ENCODE results near the gene SFT2D3. TPM values are rescaled to one million over a fixed set of nuclear protein-coding genes. Genes with fewer than 3 reads are reported as not detected.

Gene SFT2D3
- total and polyA plus RNA-seq, 2 donors (not counting 1 experiment from before 2014, with no cell fraction given): 3.5 to 14.2 TPM

- no peaks in the 10 kb centered on the region for H3K9me3 ChIP-seq (ENCODE audit: control extremely low read depth in 1 of 3, control insufficient read depth in 2 of 3, insufficient read depth in 1 of 3, low read length in 2 of 3)
- no peaks in the 10 kb centered on the region for H3K27me3 Mint-ChIP-seq
- CTCF ChIA-PET: interaction anchor here (0.8 kb wide), 1 partner anchor 16 kb away, joined by 3 read pairs; no protein-coding TSS in a partner anchor
- no peak overlapping the region for H3K27ac Mint-ChIP-seq
- no peaks in the 10 kb centered on the region for H4K20me1 ChIP-seq (ENCODE audit: control insufficient read depth, insufficient read depth, low read length, poor library complexity, severe bottlenecking)
- no peak overlapping the region for H3K4me3 Mint-ChIP-seq
- H2AFZ ChIP-seq (ENCODE audit: insufficient read depth, low read depth, low read length, poor library complexity, severe bottlenecking): no peak overlapping the region
- intact Hi-C loops (cut with micrococcal nuclease): no loop called here
- H3K79me2 ChIP-seq (ENCODE audit: control insufficient read depth, insufficient read depth, low read length): no peaks in the 10 kb centered on the region
- ATAC-seq (ENCODE audit: low read depth) (no peak), DNase-seq (no peak)
- no peaks in the 10 kb centered on the region for H3K27me3 ChIP-seq (replicated peaks in 1 of 4; ENCODE audit: control extremely low read depth in 1 of 4, control insufficient read depth in 3 of 4, insufficient read depth in 4 of 4, low read length in 3 of 4)
- no peaks in the 10 kb centered on the region for H3K9me3 Mint-ChIP-seq (ENCODE audit: insufficient read depth)
- H3K27ac ChIP-seq (ENCODE audit: low read length in 2 of 2): no peak overlapping the region
- no peak overlapping the region for H3K4me2 ChIP-seq (replicated peaks; ENCODE audit: low read depth, low read length, poor library complexity, severe bottlenecking)
- H3K9ac ChIP-seq (ENCODE audit: low read length): no peak overlapping the region
- no peaks in the 10 kb centered on the region for H3K4me1 Mint-ChIP-seq
- no peaks in the 10 kb centered on the region for H3K4me1 ChIP-seq (ENCODE audit: control insufficient read depth in 2 of 2, insufficient read depth in 2 of 2, low read length in 2 of 2)
- peaks cover 0 to 12% of the 10 kb centered on the region in 2 experiments for H3K36me3 ChIP-seq (replicated peaks in 1 of 2; ENCODE audit: control extremely low read depth in 1 of 2, control insufficient read depth in 1 of 2, extremely low read depth in 1 of 2, insufficient read depth in 2 of 2, low read length in 1 of 2)
- no peak overlapping the region for H3K4me3 ChIP-seq (ENCODE audit: control extremely low read depth in 1 of 5, extremely low read depth in 1 of 5, insufficient read depth in 1 of 5, low read depth in 2 of 5, low read length in 4 of 5)
- TF ChIP-seq EZH2 (IDR thresholded peaks at IDR 0.05; ENCODE audit: borderline replicate concordance, insufficient read depth, low read depth, low read length, poor library complexity, severe bottlenecking) (no peak), CTCF (IDR thresholded peaks at IDR 0.05) (no peak)
- WGBS (ENCODE audit: insufficient coverage): 83% methylated on average over 1 of the region's 5 CpGs
- POLR2A ChIA-PET: no interaction called here
These were observed 32.7 kb downstream of the SFT2D3 start for GRCh38 chr2:127733816-127734537.

- Histone ChIP-seq H3K4me2 (replicated peaks; ENCODE audit: low read depth, low read length, poor library complexity, severe bottlenecking) (no peak overlapping the region), H3K79me2 (ENCODE audit: control insufficient read depth, insufficient read depth, low read length) (no peaks in the 10 kb centered on the region), H3K27ac (ENCODE audit: low read length in 2 of 2) (no peak overlapping the region), H3K4me1 (ENCODE audit: control insufficient read depth in 2 of 2, insufficient read depth in 2 of 2, low read length in 2 of 2) (no peaks in the 10 kb centered on the region), H3K36me3 (replicated peaks in 1 of 2; ENCODE audit: control extremely low read depth in 1 of 2, control insufficient read depth in 1 of 2, extremely low read depth in 1 of 2, insufficient read depth in 2 of 2, low read length in 1 of 2) (peaks cover 0 to 12% of the 10 kb centered on the region in 2 experiments), H3K9me3 (ENCODE audit: control extremely low read depth in 1 of 3, control insufficient read depth in 2 of 3, insufficient read depth in 1 of 3, low read length in 2 of 3) (no peaks in the 10 kb centered on the region), H4K20me1 (ENCODE audit: control insufficient read depth, insufficient read depth, low read length, poor library complexity, severe bottlenecking) (no peaks in the 10 kb centered on the region), H2AFZ (ENCODE audit: insufficient read depth, low read depth, low read length, poor library complexity, severe bottlenecking) (no peak overlapping the region), H3K27me3 (replicated peaks in 1 of 4; ENCODE audit: control extremely low read depth in 1 of 4, control insufficient read depth in 3 of 4, insufficient read depth in 4 of 4, low read length in 3 of 4) (no peaks in the 10 kb centered on the region), H3K9ac (ENCODE audit: low read length) (no peak overlapping the region), H3K4me3 (ENCODE audit: control extremely low read depth in 1 of 5, extremely low read depth in 1 of 5, insufficient read depth in 1 of 5, low read depth in 2 of 5, low read length in 4 of 5) (no peak overlapping the region)
- WGBS (ENCODE audit: insufficient coverage): 100% methylated on average over 1 of the region's 2 CpGs
- H3K9me3 Mint-ChIP-seq (ENCODE audit: insufficient read depth): no peaks in the 10 kb centered on the region
- TF ChIP-seq CTCF (IDR thresholded peaks at IDR 0.05) (no peak), EZH2 (IDR thresholded peaks at IDR 0.05; ENCODE audit: borderline replicate concordance, insufficient read depth, low read depth, low read length, poor library complexity, severe bottlenecking) (no peak)
- no peak overlapping the region for H3K27ac Mint-ChIP-seq
- ChIA-PET POLR2A (no interaction called here), CTCF (no interaction called here)
- no peak overlapping the region for H3K4me3 Mint-ChIP-seq
- DNase-seq (no peak), ATAC-seq (ENCODE audit: low read depth) (no peak)
- intact Hi-C loops (cut with micrococcal nuclease): no loop called here
- no peaks in the 10 kb centered on the region for H3K4me1 Mint-ChIP-seq
- no peaks in the 10 kb centered on the region for H3K27me3 Mint-ChIP-seq
These were observed 33.7 kb downstream of the SFT2D3 start for GRCh38 chr2:127735044-127735443.
